HG03066 (cell line): ENCODE data around the gene LPCAT2.

Experiments used
- ATAC-seq: cut with Tn5 transposase; IDR thresholded peaks from one replicate; pipeline ENCODE4 v1.9.1; 2021; ENCODE audit warnings: low read depth; ENCODE audit not compliant: unreplicated experiment

LPCAT2 gene

GRCh38 chr16:55479430-55480140 lies 29.3 kb upstream of the LPCAT2 start:
- ATAC-seq, result no peak

- ATAC-seq, result no peak
These were observed 28.6 kb upstream of the LPCAT2 start for GRCh38 chr16:55480228-55480655.

- no peak for ATAC-seq
These were observed 27.8 kb upstream of the LPCAT2 start for GRCh38 chr16:55481023-55481422.

GRCh38 chr16:55482056-55482455 lies 26.8 kb upstream of the LPCAT2 start:
- no peak for ATAC-seq

- ATAC-seq, result no peak
These were observed 21.6 kb upstream of the LPCAT2 start for GRCh38 chr16:55487048-55487803.

GRCh38 chr16:55488306-55488705 lies 20.6 kb upstream of the LPCAT2 start:
- no peak for ATAC-seq

- no peak for ATAC-seq
These were observed 19.5 kb upstream of the LPCAT2 start for GRCh38 chr16:55489119-55489955.

GRCh38 chr16:55489956-55490265 lies 19.0 kb upstream of the LPCAT2 start:
- no peak for ATAC-seq

GRCh38 chr16:55490301-55490700 lies 18.6 kb upstream of the LPCAT2 start:
- no peak for ATAC-seq

- no peak for ATAC-seq
These were observed 17.2 kb upstream of the LPCAT2 start for GRCh38 chr16:55491691-55492090.

GRCh38 chr16:55492756-55493380 lies 16.0 kb upstream of the LPCAT2 start:
- ATAC-seq, result no peak

GRCh38 chr16:55494994-55495421 lies 13.9 kb upstream of the LPCAT2 start:
- no peak for ATAC-seq

- ATAC-seq, result no peak
These were observed 13.1 kb upstream of the LPCAT2 start for GRCh38 chr16:55495616-55496289.

GRCh38 chr16:55496509-55497145 lies 12.2 kb upstream of the LPCAT2 start:
- ATAC-seq, result no peak

GRCh38 chr16:55497558-55497957 lies 11.3 kb upstream of the LPCAT2 start:
- ATAC-seq, result no peak

GRCh38 chr16:55498101-55498500 lies 10.8 kb upstream of the LPCAT2 start:
- ATAC-seq, result no peak

GRCh38 chr16:55499281-55499680 lies 9.6 kb upstream of the LPCAT2 start:
- no peak for ATAC-seq

GRCh38 chr16:55499951-55500529 lies 8.8 kb upstream of the LPCAT2 start:
- no peak for ATAC-seq

- ATAC-seq, result no peak
These were observed 8.3 kb upstream of the LPCAT2 start for GRCh38 chr16:55500530-55501011.
